ENCODE results near the gene RPRD1A.

RPRD1A gene

GRCh38 chr18:35964319-35964718, 103.0 kb downstream of the RPRD1A start:
- intact Hi-C loops (cut with micrococcal nuclease) = no loop called here
- Mint-ChIP-seq H3K36me3 (ENCODE audit: low read depth) (no peaks in the 10 kb centered on the region), H3K4me1 (ENCODE audit: low read depth) (peaks cover 12% of the 10 kb centered on the region), H3K4me3 (no peak overlapping the region), H3K27ac (no peak overlapping the region), H3K27me3 (peaks cover 7% of the 10 kb centered on the region), H3K9me3 (no peaks in the 10 kb centered on the region)

- Mint-ChIP-seq H3K27ac (no peak overlapping the region), H3K27me3 (peaks cover 11% of the 10 kb centered on the region), H3K4me3 (no peak overlapping the region), H3K4me1 (ENCODE audit: low read depth) (peaks cover 6% of the 10 kb centered on the region), H3K9me3 (no peaks in the 10 kb centered on the region), H3K36me3 (ENCODE audit: low read depth) (no peaks in the 10 kb centered on the region)
- intact Hi-C loops (cut with micrococcal nuclease) = no loop called here
These were observed 105.0 kb downstream of the RPRD1A start for GRCh38 chr18:35962320-35962719.

DNA sequence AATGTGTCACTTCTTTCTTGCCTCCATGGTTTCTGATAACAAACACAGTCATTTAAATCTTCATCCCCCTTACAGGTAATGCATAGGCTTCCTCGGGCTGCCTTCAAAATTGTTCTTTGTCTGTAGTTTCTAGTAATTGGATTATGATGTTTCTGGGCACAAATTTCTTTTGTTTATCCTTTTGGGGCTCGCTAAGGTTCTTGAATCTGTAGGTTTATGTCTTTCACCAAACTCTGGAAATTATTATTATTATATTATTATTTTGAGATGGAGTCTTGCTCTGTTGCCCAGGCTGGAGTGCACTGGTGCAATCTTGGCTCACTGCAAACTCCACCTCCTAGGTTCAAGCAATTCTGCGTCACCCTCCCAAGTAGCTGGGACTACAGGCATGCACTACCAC, 111.1 kb downstream of the RPRD1A start:
- H3K27me3 Mint-ChIP-seq = peaks cover 16% of the 10 kb centered on the region
- no peaks in the 10 kb centered on the region for H3K9me3 Mint-ChIP-seq
- H3K4me1 Mint-ChIP-seq (ENCODE audit: low read depth) = no peaks in the 10 kb centered on the region
- no peak overlapping the region for H3K27ac Mint-ChIP-seq
- H3K36me3 Mint-ChIP-seq (ENCODE audit: low read depth) = no peaks in the 10 kb centered on the region
- H3K4me3 Mint-ChIP-seq = no peak overlapping the region
- intact Hi-C loops (cut with micrococcal nuclease) = loop anchor here (10.0 kb wide), 1 partner anchor 561 kb away; no protein-coding TSS in a partner anchor

DNA sequence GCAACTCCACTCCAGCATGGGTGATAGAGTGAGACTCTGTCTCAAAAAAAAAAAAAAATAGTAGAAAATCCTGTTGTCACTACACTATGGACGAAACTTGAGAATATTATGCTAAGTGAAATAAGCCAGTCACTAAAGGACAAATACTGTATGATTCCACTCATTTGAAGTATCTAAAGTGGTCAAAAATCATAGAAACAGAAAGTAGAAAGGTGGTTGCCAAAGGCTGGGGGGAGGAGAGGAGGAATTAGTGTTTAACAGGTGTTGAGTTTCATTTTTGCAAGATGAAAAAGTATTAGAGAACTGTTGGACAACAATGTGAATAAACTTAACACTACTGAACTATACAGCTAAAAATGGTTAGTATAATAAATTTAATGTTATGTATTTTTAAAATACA, 113.7 kb downstream of the RPRD1A start:
- H3K27me3 Mint-ChIP-seq = peaks cover 22% of the 10 kb centered on the region
- intact Hi-C loops (cut with micrococcal nuclease) = loop anchor here (10.0 kb wide), 1 partner anchor 559 kb away; no protein-coding TSS in a partner anchor
- no peaks in the 10 kb centered on the region for H3K9me3 Mint-ChIP-seq
- no peaks in the 10 kb centered on the region for H3K36me3 Mint-ChIP-seq (ENCODE audit: low read depth)
- no peak overlapping the region for H3K4me3 Mint-ChIP-seq
- no peak overlapping the region for H3K27ac Mint-ChIP-seq
- H3K4me1 Mint-ChIP-seq (ENCODE audit: low read depth) = peaks cover 11% of the 10 kb centered on the region

- Mint-ChIP-seq H3K27me3 (peaks cover 23% of the 10 kb centered on the region), H3K4me1 (ENCODE audit: low read depth) (peaks cover 11% of the 10 kb centered on the region), H3K36me3 (ENCODE audit: low read depth) (no peaks in the 10 kb centered on the region), H3K4me3 (no peak overlapping the region), H3K9me3 (no peaks in the 10 kb centered on the region), H3K27ac (no peak overlapping the region)
- intact Hi-C loops (cut with micrococcal nuclease) = loop anchor here (1.0 to 10.0 kb wide), 2 partner anchors 194 to 556 kb away; no protein-coding TSS in a partner anchor
These were observed 116.8 kb downstream of the RPRD1A start for GRCh38 chr18:35950628-35950982.

GRCh38 chr18:35949903-35950627, 117.3 kb downstream of the RPRD1A start:
- H3K27me3 Mint-ChIP-seq = peaks cover 23% of the 10 kb centered on the region
- peak overlapping the region; percentile 66 for H3K4me3 Mint-ChIP-seq
- H3K36me3 Mint-ChIP-seq (ENCODE audit: low read depth) = no peaks in the 10 kb centered on the region
- intact Hi-C loops (cut with micrococcal nuclease) = loop anchor here (1.0 to 10.0 kb wide), 2 partner anchors 194 to 555 kb away; no protein-coding TSS in a partner anchor
- H3K27ac Mint-ChIP-seq = no peak overlapping the region
- H3K4me1 Mint-ChIP-seq (ENCODE audit: low read depth) = peaks cover 11% of the 10 kb centered on the region
- no peaks in the 10 kb centered on the region for H3K9me3 Mint-ChIP-seq

DNA sequence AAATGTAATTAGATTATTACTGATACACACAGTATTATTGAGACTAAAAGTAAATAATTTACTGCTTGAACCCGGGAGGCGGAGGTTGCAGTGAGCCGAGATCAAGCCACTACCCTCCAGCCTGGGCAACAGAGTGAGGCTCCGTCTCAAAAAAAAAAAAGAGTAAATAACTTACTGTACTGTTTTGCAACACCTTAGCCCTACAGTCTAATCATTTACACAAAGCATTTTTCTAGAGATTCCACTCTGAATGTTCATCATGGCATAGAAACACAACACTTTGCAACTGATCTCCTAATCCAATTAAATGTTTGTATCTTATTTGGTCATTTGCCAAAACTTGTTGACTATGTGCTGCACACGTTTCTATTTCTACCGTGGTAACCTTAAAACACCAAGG, 118.3 kb downstream of the RPRD1A start:
- H3K36me3 Mint-ChIP-seq (ENCODE audit: low read depth) = no peaks in the 10 kb centered on the region
- H3K27me3 Mint-ChIP-seq = peaks cover 23% of the 10 kb centered on the region
- H3K4me3 Mint-ChIP-seq = no peak overlapping the region
- peaks cover 11% of the 10 kb centered on the region for H3K4me1 Mint-ChIP-seq (ENCODE audit: low read depth)
- H3K9me3 Mint-ChIP-seq = no peaks in the 10 kb centered on the region
- intact Hi-C loops (cut with micrococcal nuclease) = no loop called here
- H3K27ac Mint-ChIP-seq = no peak overlapping the region

DNA sequence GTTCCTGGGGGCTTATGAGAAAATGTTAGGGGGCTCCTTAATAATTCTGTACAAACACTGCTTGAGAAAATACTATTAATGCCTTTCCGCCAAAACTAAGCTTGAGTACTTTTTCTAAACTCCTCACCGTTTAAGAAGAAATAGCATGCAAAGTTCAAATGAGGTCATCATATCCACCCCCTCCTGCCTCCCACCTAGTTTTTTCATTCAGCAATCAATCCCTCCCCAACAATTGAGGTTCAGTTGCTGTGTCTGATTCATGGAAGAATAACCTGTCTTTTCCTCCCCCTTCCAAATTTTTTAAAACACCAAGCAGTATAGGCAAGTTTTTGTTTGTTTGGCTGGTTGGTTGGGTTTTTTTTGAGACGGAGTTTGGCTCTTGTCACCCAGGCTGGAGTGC, 119.3 kb downstream of the RPRD1A start:
- Mint-ChIP-seq H3K27ac (no peak overlapping the region), H3K9me3 (no peaks in the 10 kb centered on the region), H3K4me3 (no peak overlapping the region), H3K36me3 (ENCODE audit: low read depth) (no peaks in the 10 kb centered on the region), H3K27me3 (peaks cover 20% of the 10 kb centered on the region), H3K4me1 (ENCODE audit: low read depth) (peaks cover 11% of the 10 kb centered on the region)
- intact Hi-C loops (cut with micrococcal nuclease) = no loop called here

DNA sequence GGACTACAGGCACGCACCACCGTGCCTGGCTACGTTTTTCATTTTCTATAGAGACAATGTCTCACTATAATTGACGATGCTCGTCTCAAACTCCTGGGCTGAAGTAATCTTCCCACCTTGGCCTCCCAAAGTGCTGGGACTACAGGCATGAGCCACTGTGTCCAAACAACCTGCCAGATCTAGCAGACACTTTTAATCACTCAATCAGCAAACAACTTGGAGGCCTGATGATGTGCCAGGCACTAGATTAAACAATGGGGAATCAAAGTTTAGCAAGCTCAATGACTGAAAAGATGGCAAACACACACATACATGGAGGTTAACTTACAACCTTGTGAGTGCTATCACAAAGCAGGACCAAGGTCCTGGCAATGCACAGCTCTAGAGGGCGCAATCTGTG, 124.7 kb downstream of the RPRD1A start:
- intact Hi-C loops (cut with micrococcal nuclease) = no loop called here
- no peaks in the 10 kb centered on the region for H3K4me1 Mint-ChIP-seq (ENCODE audit: low read depth)
- H3K27me3 Mint-ChIP-seq = peaks cover 2% of the 10 kb centered on the region
- H3K4me3 Mint-ChIP-seq = no peak overlapping the region
- no peak overlapping the region for H3K27ac Mint-ChIP-seq
- H3K9me3 Mint-ChIP-seq = no peaks in the 10 kb centered on the region
- H3K36me3 Mint-ChIP-seq (ENCODE audit: low read depth) = no peaks in the 10 kb centered on the region

DNA sequence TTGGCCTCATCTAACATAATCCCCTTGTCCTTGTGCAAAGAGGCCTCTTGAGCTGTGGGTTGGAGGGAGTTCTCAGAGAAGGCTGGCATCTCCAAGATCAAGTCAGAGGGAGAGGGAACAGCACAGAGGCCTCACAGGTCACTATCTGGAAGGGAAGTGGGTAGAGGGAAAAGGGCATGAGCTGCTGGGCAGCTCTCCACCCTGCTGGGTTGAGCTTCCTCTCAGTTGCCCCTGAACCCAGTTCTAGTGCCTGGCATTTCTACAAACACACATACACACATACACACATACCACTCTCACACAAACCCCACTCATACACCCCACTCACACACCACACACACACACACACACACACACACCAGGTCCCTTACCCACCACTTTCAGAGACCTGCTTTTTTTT, 125.2 kb downstream of the RPRD1A start:
- Mint-ChIP-seq H3K36me3 (ENCODE audit: low read depth) (no peaks in the 10 kb centered on the region), H3K4me1 (ENCODE audit: low read depth) (no peaks in the 10 kb centered on the region), H3K9me3 (no peaks in the 10 kb centered on the region), H3K27ac (no peak overlapping the region), H3K4me3 (no peak overlapping the region), H3K27me3 (peaks cover 3% of the 10 kb centered on the region)
- intact Hi-C loops (cut with micrococcal nuclease) = no loop called here

DNA sequence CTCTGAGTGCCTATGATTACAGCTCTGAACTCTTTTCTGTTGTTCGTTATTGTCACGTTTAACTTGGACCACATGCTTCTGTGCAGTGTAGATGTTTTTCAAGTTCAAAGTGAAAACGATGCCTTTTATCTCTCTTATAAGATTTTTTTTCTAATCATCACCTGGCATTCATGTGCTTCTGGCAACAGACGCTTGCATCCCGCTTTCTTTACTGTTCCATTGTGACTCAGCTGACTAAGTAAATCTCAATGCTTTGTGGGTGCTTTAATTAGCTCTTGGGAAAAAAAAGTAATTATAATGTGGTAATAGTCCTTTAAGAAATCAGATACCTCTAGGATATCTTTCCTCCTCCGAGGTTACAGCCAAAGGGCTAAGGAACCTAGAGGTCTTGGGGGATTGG, 126.1 kb downstream of the RPRD1A start:
- Mint-ChIP-seq H3K27ac (no peak overlapping the region), H3K4me1 (ENCODE audit: low read depth) (no peaks in the 10 kb centered on the region), H3K9me3 (no peaks in the 10 kb centered on the region), H3K4me3 (no peak overlapping the region), H3K27me3 (peaks cover 4% of the 10 kb centered on the region), H3K36me3 (ENCODE audit: low read depth) (no peaks in the 10 kb centered on the region)
- intact Hi-C loops (cut with micrococcal nuclease) = no loop called here
